Hepatocyte (in vitro differentiated cells): ENCODE results near the gene RBBP8NL. TPM values are rescaled to one million over a fixed set of nuclear protein-coding genes. Genes with fewer than 3 reads are reported as not detected.

Experiments
- DNase-seq: peaks from one replicate; pipeline ENCODE4 v3.0.0-alpha.2; 2016; ENCODE audit warnings: low spot score
- H2AFZ ChIP-seq: fragments of 200-600 bp; sonication (generic); 2 replicates; pipeline ENCODE4 v1.6.0; 2016; ENCODE audit warnings: antibody characterized with exemption, mild to moderate bottlenecking
- H3K27ac ChIP-seq: fragments of 200-600 bp; sonication (generic); 2 replicates; pipeline ENCODE4 v1.5.1; 2016; ENCODE audit warnings: mild to moderate bottlenecking
- H3K27me3 ChIP-seq: fragments of 200-600 bp; sonication (generic); 2 replicates; pipeline ENCODE4 v1.6.1; 2016
- H3K36me3 ChIP-seq: fragments of 200-600 bp; sonication (generic); replicated peaks from 2 replicates; pipeline ENCODE4 v1.5.1; 2016; ENCODE audit warnings: low read depth; ENCODE audit not compliant: insufficient read depth
- H3K4me1 ChIP-seq: fragments of 200-600 bp; sonication (generic); 2 replicates; pipeline ENCODE4 v1.5.1; 2016; ENCODE audit warnings: mild to moderate bottlenecking, moderate library complexity; ENCODE audit not compliant: insufficient read depth
- H3K4me2 ChIP-seq: fragments of 200-600 bp; sonication (generic); 2 replicates; pipeline ENCODE4 v1.6.0; 2016
- H3K4me3 ChIP-seq: fragments of 200-600 bp; sonication (generic); 2 replicates; pipeline ENCODE4 v1.5.1; 2016; ENCODE audit warnings: mild to moderate bottlenecking
- H3K79me2 ChIP-seq: fragments of 200-600 bp; sonication (generic); 2 replicates; pipeline ENCODE4 v1.6.0; 2017; ENCODE audit warnings: mild to moderate bottlenecking
- H3K9me2 ChIP-seq: fragments of 200-600 bp; sonication (generic); replicated peaks from 2 replicates; pipeline ENCODE4 v1.6.0; 2017; ENCODE audit warnings: mild to moderate bottlenecking; ENCODE audit not compliant: insufficient read depth
- H3K9me3 ChIP-seq: fragments of 200-600 bp; sonication (generic); 2 replicates; pipeline ENCODE4 v1.5.1; 2016; ENCODE audit warnings: low read depth, mild to moderate bottlenecking
- H4K20me1 ChIP-seq: fragments of 200-600 bp; sonication (generic); 2 replicates; pipeline ENCODE4 v1.6.0; 2016; ENCODE audit warnings: mild to moderate bottlenecking; ENCODE audit not compliant: insufficient read depth, poor library complexity, severe bottlenecking
- CTCF ChIP-seq: fragments of 200-600 bp; sonication (generic); IDR thresholded peaks from 2 replicates; pipeline ENCODE4 v1.5.1; 2016; ENCODE audit warnings: antibody characterized with exemption, mild to moderate bottlenecking; ENCODE audit not compliant: poor library complexity
- EZH2 ChIP-seq: fragments of 200-600 bp; sonication (generic); IDR thresholded peaks from 2 replicates; pipeline ENCODE4 v1.6.1; 2016; ENCODE audit warnings: antibody characterized with exemption, mild to moderate bottlenecking, borderline replicate concordance
- EZH2phosphoT487 ChIP-seq: fragments of 200-600 bp; sonication (generic); IDR thresholded peaks from one replicate; pipeline ENCODE4 v1.6.1; 2018; ENCODE audit warnings: antibody characterized with exemption, mild to moderate bottlenecking, low read depth, moderate library complexity; ENCODE audit not compliant: unreplicated experiment, severe bottlenecking
- WGBS: methylation state at CpG from one replicate; pipeline ENCODE4 v1.1.6; 2016; ENCODE audit warnings: low lambda C conversion rate; ENCODE audit errors: missing lambda C conversion rate; 5-methylcytosine and 5-hydroxymethylcytosine counted together
- polyA plus RNA-seq: library from polyadenylated mRNA; unstranded; fragments of >200 nt; fragmentation: Nextera tagmentation; extraction: Ambion mirVana; gene quantifications from 2 replicates; pipeline ENCODE4 v1.2.1, GENCODE V29; 2016
- total RNA-seq: library from RNA; depleted of rRNA; stranded (reverse); fragments of >200 nt; gene quantifications from 2 replicates; pipeline ENCODE4 v1.2.3, GENCODE V29; 2014

Gene RBBP8NL
- total and polyA plus RNA-seq, 2 experiments from 2014 or later: 5.7 to 6.4 TPM

- Histone ChIP-seq H3K36me3 (no peaks in the 10 kb centered on the region), H3K4me2 (no peak overlapping the region), H3K27ac (peak overlapping the region; percentile 1), H3K79me2 (peaks cover 24% of the 10 kb centered on the region), H3K4me1 (peaks cover 39% of the 10 kb centered on the region), H2AFZ (no peak overlapping the region), H3K9me2 (no peaks in the 10 kb centered on the region), H3K9me3 (no peaks in the 10 kb centered on the region), H3K27me3 (no peaks in the 10 kb centered on the region), H4K20me1 (no peaks in the 10 kb centered on the region), H3K4me3 (no peak overlapping the region)
- TF ChIP-seq CTCF: no peak
- TF ChIP-seq EZH2phosphoT487: no peak
- no peak for TF ChIP-seq EZH2
- 92% methylated on average over 12 of the region's 12 CpGs for WGBS
- DNase-seq: no peak
Observed at GRCh38 chr20:62409086-62409853, 18.1 kb downstream of the RBBP8NL start.

- Histone ChIP-seq H3K27ac (no peak overlapping the region), H2AFZ (no peak overlapping the region), H4K20me1 (no peaks in the 10 kb centered on the region), H3K4me2 (no peak overlapping the region), H3K9me2 (no peaks in the 10 kb centered on the region), H3K4me3 (no peak overlapping the region), H3K79me2 (peaks cover 30% of the 10 kb centered on the region), H3K27me3 (no peaks in the 10 kb centered on the region), H3K9me3 (no peaks in the 10 kb centered on the region), H3K36me3 (no peaks in the 10 kb centered on the region), H3K4me1 (peaks cover 32% of the 10 kb centered on the region)
- TF ChIP-seq EZH2phosphoT487 (no peak), EZH2 (no peak), CTCF (no peak)
- DNase-seq: no peak
- 87% methylated on average over 12 of the region's 12 CpGs for WGBS
Observed at GRCh38 chr20:62408640-62409039, 18.7 kb downstream of the RBBP8NL start.

- Histone ChIP-seq H3K4me3 (no peak overlapping the region), H3K4me1 (peaks cover 27% of the 10 kb centered on the region)
Observed at GRCh38 chr20:62408055-62408454, 19.3 kb downstream of the RBBP8NL start.

More at GRCh38 chr20:62408055-62408454, 19.3 kb downstream of the RBBP8NL start:
- Histone ChIP-seq H3K9me2 (no peaks in the 10 kb centered on the region), H4K20me1 (no peaks in the 10 kb centered on the region), H3K27me3 (no peaks in the 10 kb centered on the region), H2AFZ (no peak overlapping the region), H3K27ac (no peak overlapping the region), H3K4me2 (peak overlapping the region; percentile 99), H3K36me3 (no peaks in the 10 kb centered on the region), H3K79me2 (peaks cover 36% of the 10 kb centered on the region), H3K9me3 (no peaks in the 10 kb centered on the region)
- 93% methylated on average over 15 of the region's 15 CpGs for WGBS
- no peak for DNase-seq
- TF ChIP-seq EZH2phosphoT487 (no peak), CTCF (no peak), EZH2 (no peak)
